Esophagus squamous epithelium (tissue), 5 donors: ENCODE measurements around the gene CPSF2. TPM values are rescaled to one million over a fixed set of nuclear protein-coding genes. Genes with fewer than 3 reads are reported as not detected.

Source experiments
- DNase-seq: peaks from one replicate; lab custom pipeline; 2025; lab: John Stamatoyannopoulos, UW
- H3K27ac ChIP-seq, 4 donors: fragments of 200-600 bp; sonication (generic); one replicate each; pipeline ENCODE4 v1.5.1; 2016 to 2019; ENCODE audit warnings: mild to moderate bottlenecking in 1 of 4
- H3K27me3 ChIP-seq, 4 donors: fragments of 200-600 bp; sonication (generic); 1 replicate in 3 of 4; 2 replicates in 1 of 4; pipeline versions ENCODE4 v1.5.1 to v1.6.0; 2017 to 2021; ENCODE audit warnings: antibody characterized with exemption in 1 of 4
- H3K36me3 ChIP-seq, 3 donors: fragments of 200-600 bp; sonication (generic); one replicate each; pipeline ENCODE4 v1.5.1; 2016 to 2019
- H3K4me1 ChIP-seq, 3 donors: fragments of 200-600 bp; sonication (generic); one replicate each; pipeline ENCODE4 v1.5.1; 2017 to 2019
- H3K4me3 ChIP-seq, 4 donors: fragments of 200-600 bp; sonication (generic); 1 replicate in 3 of 4; 2 replicates in 1 of 4; pipeline ENCODE4 v1.5.1; 2016 to 2019; ENCODE audit warnings: mild to moderate bottlenecking in 2 of 4, moderate library complexity in 1 of 4
- H3K9me3 ChIP-seq, 3 donors: fragments of 200-600 bp; sonication (generic); one replicate each; pipeline ENCODE4 v1.5.1; 2016 to 2019
- CTCF ChIP-seq, 6 experiments: fragments of 450-650 bp in 4 of 6; fragments of 200-600 bp in 2 of 6; sonication (generic) in 2 of 6; IDR thresholded peaks; one replicate each; pipeline ENCODE4 v1.5.1; 2016 to 2019; ENCODE audit warnings: antibody characterized with exemption in 6 of 6, mild to moderate bottlenecking in 4 of 6, moderate library complexity in 4 of 6
- POLR2A ChIP-seq, 4 donors: fragments of 450-650 bp; IDR thresholded peaks; one replicate each; pipeline ENCODE4 v1.6.1; 2017; ENCODE audit warnings: antibody characterized with exemption in 4 of 4, mild to moderate bottlenecking in 4 of 4, moderate library complexity in 3 of 4
- WGBS, 2 donors: methylation state at CpG; one replicate each; pipeline ENCODE4 v1.1.5; 2018; 5-methylcytosine and 5-hydroxymethylcytosine counted together
- intact Hi-C: fragments of 100-400 bp; cut with DNase I; formaldehyde crosslinking; loops from one replicate; pipeline ENCODE4 v1.15.0; 2022
- total RNA-seq, 4 donors: library from RNA; depleted of rRNA; stranded (reverse); fragments of >200 nt; gene quantifications; one replicate each; pipeline ENCODE4 v1.1.0, GENCODE V29; 2016
- donor health status: DM: yes; HTN: yes; CAD: no.

The CPSF2 gene
- total RNA-seq, 4 donors from 2014 or later, result 29.6 to 71.4 (median 46.7) TPM

DNA sequence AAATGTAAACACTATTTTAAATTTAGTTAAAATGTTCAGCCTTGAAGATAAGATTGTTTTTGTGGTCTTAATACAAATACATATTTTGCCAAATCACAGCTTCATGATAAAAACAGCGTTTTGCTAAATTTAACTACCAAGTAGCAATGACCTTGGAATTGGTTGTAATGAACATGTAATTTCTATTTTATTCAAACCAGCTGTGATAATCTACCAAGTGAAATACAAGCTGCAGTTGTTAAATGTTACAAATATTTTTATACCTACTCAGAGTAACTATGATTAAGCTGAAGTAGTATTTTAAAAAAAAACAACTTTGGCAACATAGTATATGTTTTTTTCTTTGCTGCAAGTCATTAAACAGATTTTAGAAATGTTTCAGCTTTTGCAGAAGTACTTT is 96.2 kb downstream of the CPSF2 start:
- Histone ChIP-seq H3K4me3 (no peak overlapping the region), H3K36me3 (no peaks in the 10 kb centered on the region), H3K4me1 (no peaks in the 10 kb centered on the region), H3K9me3 (no peaks in the 10 kb centered on the region), H3K27ac (no peak overlapping the region), H3K27me3 (no peaks in the 10 kb centered on the region)
- intact Hi-C loops, result no loop called here
- no peak for DNase-seq
- WGBS, 2 donors, result 52 to 64% methylated on average over 1 of the region's 1 CpG
- TF ChIP-seq POLR2A (IDR thresholded peaks at IDR 0.05), result no peak
- no peak for TF ChIP-seq CTCF (IDR thresholded peaks at IDR 0.05)

Other genes starting within 250 kb of the CPSF2 start
- 10 to 100 TPM in 2 of 4 donors, 1 to 10 TPM in 2; 1.2 to 83.5 (median 8.0) TPM for gene FBLN5, start 174.3 kb upstream of the CPSF2 start, total RNA-seq
- 10 to 100 TPM; 18.6 to 33.7 (median 26.9) TPM for gene TRIP11, start 81.9 kb upstream of the CPSF2 start, total RNA-seq
- 10 to 100 TPM; 16.9 to 31.5 (median 25.0) TPM for gene ATXN3, start 15.4 kb upstream of the CPSF2 start, total RNA-seq
- 100 to 1,000 TPM; 262 to 685 (median 291) TPM for gene NDUFB1, start 263 bp upstream of the CPSF2 start, total RNA-seq
- gene SLC24A4, start 201.2 kb downstream of the CPSF2 start, total RNA-seq, result under 1 TPM; 0.04 to 0.38 (median 0.20) TPM